SU-DHL-6 (cell line): ENCODE measurements around the gene IZUMO4.

Source experiments
- H2AFZ ChIP-seq: fragments of 200-600 bp; sonication (generic); 2 replicates; pipeline ENCODE4 v1.6.1; 2014; ENCODE audit warnings: low read depth, mild to moderate bottlenecking, moderate library complexity, mixed read lengths, antibody characterized with exemption, low read length; ENCODE audit not compliant: severe bottlenecking
- H3F3A ChIP-seq: fragments of 200-600 bp; shearing (Covaris generic); 2 replicates; pipeline ENCODE4 v1.6.0; 2016; ENCODE audit warnings: antibody characterized with exemption, mild to moderate bottlenecking; ENCODE audit not compliant: insufficient read depth
- H3K27ac ChIP-seq: fragments of 200-600 bp; sonication (generic); 2 replicates; pipeline ENCODE4 v1.5.1; 2016; ENCODE audit warnings: low read depth, mild to moderate bottlenecking, low read length, moderate library complexity, mixed read lengths
- H3K27me3 ChIP-seq: fragments of 200-600 bp; sonication (generic), shearing (Covaris generic); 2 replicates; pipeline ENCODE4 v1.6.0; 2014; ENCODE audit warnings: mild to moderate bottlenecking, low read length
- H3K36me3 ChIP-seq: fragments of 200-600 bp; sonication (generic); 2 replicates; pipeline ENCODE4 v1.6.1; 2014; ENCODE audit warnings: mild to moderate bottlenecking, low read length, mixed read lengths
- H3K4me2 ChIP-seq: fragments of 300-600, 200-600 bp; shearing (Covaris generic), sonication (generic); 2 replicates; pipeline ENCODE4 v1.6.0; 2014; ENCODE audit warnings: low read length, low read depth, mild to moderate bottlenecking; ENCODE audit not compliant: poor library complexity, severe bottlenecking
- H3K4me3 ChIP-seq: fragments of 200-600 bp; sonication (generic); 2 replicates; pipeline ENCODE4 v1.5.1; 2014; ENCODE audit warnings: antibody characterized with exemption, low read length, mild to moderate bottlenecking, mixed read lengths; ENCODE audit not compliant: insufficient read depth, poor library complexity, severe bottlenecking
- H3K79me2 ChIP-seq: fragments of 200-600 bp; sonication (generic); 2 replicates; pipeline ENCODE4 v1.6.1; 2014; ENCODE audit warnings: mild to moderate bottlenecking, low read length, moderate library complexity; ENCODE audit not compliant: insufficient read depth
- H3K9ac ChIP-seq: fragments of 200-600 bp; sonication (generic); 2 replicates; pipeline ENCODE4 v1.7.0; 2014; ENCODE audit warnings: mild to moderate bottlenecking, low read length
- H3K9me2 ChIP-seq: fragments of 200-600 bp; sonication (generic); replicated peaks from 2 replicates; pipeline ENCODE4 v1.6.1; 2014; ENCODE audit warnings: low read length; ENCODE audit not compliant: insufficient read depth
- H3K9me3 ChIP-seq: fragments of 200-600 bp; sonication (generic); 2 replicates; pipeline ENCODE4 v1.6.1; 2014; ENCODE audit warnings: low read length, mixed read lengths; ENCODE audit not compliant: insufficient read depth
- H4K20me1 ChIP-seq: fragments of 200-600 bp; sonication (generic); 2 replicates; pipeline ENCODE4 v1.6.1; 2014; ENCODE audit warnings: low read depth, mild to moderate bottlenecking, antibody characterized with exemption, low read length, moderate library complexity, mixed read lengths
- EZH2phosphoT487 ChIP-seq: fragments of 200-600 bp; sonication (generic), shearing (Covaris generic); conservative IDR thresholded peaks from 2 replicates; pipeline ENCODE4 v1.6.1; 2018; ENCODE audit warnings: mild to moderate bottlenecking, antibody characterized with exemption, low read length, moderate library complexity, mixed read lengths
- TF ChIP-seq, protein P1 (sequence below): fragments of 200-600 bp; sonication (generic); IDR thresholded peaks from one replicate; pipeline ENCODE4 v1.5.1; 2017; ENCODE audit warnings: antibody characterized with exemption, mild to moderate bottlenecking, low read length, moderate library complexity; ENCODE audit not compliant: insufficient read depth, poor library complexity, severe bottlenecking

IZUMO4 gene

DNA sequence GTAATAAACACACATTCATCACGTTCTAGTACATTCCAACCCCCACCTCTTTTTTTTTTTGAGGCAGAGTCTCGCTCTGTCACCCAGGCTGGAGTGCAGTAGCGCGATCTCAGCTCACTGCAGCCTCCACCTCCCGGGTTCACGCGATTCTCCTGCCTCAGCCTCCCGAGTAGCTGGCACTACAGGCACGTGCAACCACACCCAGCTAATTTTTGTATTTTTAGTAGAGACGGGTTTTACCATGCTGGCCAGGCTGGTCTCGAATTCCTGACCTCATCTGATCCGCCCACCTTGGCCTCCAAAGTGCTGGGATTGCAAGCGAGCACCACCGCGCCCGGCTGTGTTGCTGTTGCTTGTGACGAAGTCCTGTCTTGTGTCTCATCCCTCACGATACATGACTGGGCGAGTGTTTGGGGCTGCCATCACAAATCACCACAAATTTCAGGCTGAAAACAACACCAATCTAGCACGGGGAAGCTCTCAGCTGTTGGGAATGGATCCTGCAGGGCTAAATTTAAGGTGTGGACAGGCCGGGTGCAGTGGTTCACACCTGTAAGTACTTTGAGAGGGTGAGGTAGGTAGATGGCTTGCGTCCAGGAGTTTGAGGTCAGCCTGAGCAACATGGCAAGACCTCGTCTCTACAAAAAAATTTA, 16.3 kb upstream of the IZUMO4 start:
- no peaks in the 10 kb centered on the region for H4K20me1 ChIP-seq
- H3K36me3 ChIP-seq: 0 out of 2 replicates have a peak, but pooled peaks cover 5% of the 10 kb centered on the region
- peaks cover 81% of the 10 kb centered on the region for H3K79me2 ChIP-seq

DNA sequence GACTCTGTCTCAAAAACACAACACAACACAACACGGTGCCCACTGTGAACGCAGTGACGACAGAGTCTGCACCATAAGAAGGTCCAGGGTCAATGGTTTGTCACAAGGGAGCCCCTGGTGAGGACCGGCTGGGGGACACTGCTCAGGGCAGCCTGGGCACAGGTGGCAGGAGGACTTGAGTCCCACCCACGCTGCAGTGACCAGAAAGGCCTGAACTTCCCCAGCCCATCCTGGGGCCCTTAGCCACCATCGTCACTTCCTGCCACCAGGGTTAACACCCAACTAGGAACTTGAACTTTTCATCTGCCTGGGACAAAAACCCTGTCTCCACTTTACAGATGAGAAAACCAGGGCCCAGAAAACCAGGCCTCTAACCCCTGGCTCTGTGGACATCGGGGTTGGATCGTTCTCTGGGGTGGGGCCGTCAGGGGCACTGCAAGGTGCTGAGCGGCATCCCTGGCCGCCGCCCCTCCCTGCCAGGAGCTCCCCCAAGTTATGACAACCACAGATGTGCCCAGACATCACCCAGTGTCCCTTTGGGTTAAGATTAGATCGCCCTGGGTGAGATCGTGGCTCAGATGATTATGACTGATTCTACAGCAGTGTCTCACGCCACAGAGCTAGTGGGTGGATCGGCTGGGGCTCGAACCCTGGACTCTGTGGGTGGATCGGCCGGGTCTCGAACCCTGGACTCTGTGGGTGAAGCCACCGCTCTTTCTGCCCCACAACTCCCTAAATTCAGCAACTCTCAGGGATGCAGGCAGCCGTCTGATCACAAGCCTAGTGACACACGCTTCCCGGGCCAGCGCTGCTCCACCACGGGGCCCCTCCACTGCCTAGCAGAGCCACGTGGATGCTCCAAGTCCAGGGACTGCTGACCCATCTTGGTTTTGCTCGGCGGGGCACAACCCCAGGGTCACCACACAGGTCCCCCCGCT, 14.6 kb upstream of the IZUMO4 start:
- peak overlapping the region; percentile 69 for H3K4me3 ChIP-seq
- H3K9me2 ChIP-seq: no peaks in the 10 kb centered on the region
- H4K20me1 ChIP-seq: no peaks in the 10 kb centered on the region
- H3K79me2 ChIP-seq: peaks cover 74% of the 10 kb centered on the region
- H3K27ac ChIP-seq: peak overlapping the region; percentile 98
- H3F3A ChIP-seq: peaks cover 30% of the 10 kb centered on the region
- no peaks in the 10 kb centered on the region for H3K9me3 ChIP-seq
- H3K36me3 ChIP-seq: 0 out of 2 replicates have a peak, but pooled peaks cover 3% of the 10 kb centered on the region
- H3K9ac ChIP-seq: peak overlapping the region; percentile 87
- no peak for TF ChIP-seq EZH2phosphoT487
- TF ChIP-seq, protein P1, sequence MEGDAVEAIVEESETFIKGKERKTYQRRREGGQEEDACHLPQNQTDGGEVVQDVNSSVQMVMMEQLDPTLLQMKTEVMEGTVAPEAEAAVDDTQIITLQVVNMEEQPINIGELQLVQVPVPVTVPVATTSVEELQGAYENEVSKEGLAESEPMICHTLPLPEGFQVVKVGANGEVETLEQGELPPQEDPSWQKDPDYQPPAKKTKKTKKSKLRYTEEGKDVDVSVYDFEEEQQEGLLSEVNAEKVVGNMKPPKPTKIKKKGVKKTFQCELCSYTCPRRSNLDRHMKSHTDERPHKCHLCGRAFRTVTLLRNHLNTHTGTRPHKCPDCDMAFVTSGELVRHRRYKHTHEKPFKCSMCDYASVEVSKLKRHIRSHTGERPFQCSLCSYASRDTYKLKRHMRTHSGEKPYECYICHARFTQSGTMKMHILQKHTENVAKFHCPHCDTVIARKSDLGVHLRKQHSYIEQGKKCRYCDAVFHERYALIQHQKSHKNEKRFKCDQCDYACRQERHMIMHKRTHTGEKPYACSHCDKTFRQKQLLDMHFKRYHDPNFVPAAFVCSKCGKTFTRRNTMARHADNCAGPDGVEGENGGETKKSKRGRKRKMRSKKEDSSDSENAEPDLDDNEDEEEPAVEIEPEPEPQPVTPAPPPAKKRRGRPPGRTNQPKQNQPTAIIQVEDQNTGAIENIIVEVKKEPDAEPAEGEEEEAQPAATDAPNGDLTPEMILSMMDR: no peak
- H2AFZ ChIP-seq: no peak overlapping the region
- H3K4me2 ChIP-seq: peak overlapping the region; percentile 84
- H3K27me3 ChIP-seq: no peaks in the 10 kb centered on the region

More for the DNA sequence above, 16.3 kb upstream of the IZUMO4 start:
- Histone ChIP-seq H3K4me3 (no peak overlapping the region), H3F3A (peaks cover 19% of the 10 kb centered on the region), H3K27ac (no peak overlapping the region; the same call in 1 of the 2 replicates), H2AFZ (no peak overlapping the region), H3K27me3 (no peaks in the 10 kb centered on the region), H3K9me3 (no peaks in the 10 kb centered on the region), H3K9ac (no peak overlapping the region), H3K9me2 (no peaks in the 10 kb centered on the region), H3K4me2 (peak overlapping the region; percentile 0)
- TF ChIP-seq, protein P1: no peak
- TF ChIP-seq EZH2phosphoT487: no peak

DNA sequence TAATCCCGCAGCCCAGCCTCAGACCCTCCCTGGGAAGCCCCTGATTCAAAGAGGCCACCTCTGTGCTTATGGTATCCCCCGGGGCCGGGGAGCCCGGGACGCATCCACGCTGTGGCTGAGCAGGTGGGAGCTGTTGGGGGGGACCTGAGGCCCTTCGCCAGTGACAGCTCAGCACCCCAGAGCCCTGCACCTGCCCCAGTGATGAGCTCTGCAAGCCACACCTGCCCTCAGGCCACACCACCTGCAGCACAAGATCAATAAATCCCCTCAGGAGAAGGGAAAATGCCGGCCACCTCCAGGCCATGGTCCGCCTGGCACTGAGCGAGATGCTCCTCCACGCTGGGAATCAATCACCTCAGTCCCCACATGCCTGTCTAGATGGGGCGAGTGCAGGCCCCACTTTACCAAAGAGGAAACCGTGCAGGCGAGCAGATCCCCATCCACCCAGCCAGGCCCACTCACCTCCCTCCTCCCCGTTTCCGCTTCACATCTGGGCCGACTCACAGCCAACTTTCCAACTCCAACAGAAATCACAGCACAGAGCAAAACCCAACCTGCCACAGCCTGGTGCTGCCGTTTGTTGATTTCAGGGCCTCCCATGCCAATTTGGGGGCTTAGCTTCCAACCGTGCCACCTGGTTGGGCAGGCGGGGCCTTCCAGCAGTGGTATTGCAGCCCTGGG, 13.4 kb upstream of the IZUMO4 start:
- Histone ChIP-seq H3K4me3 (peak overlapping the region; percentile 69), H3K9me2 (no peaks in the 10 kb centered on the region), H3K79me2 (peaks cover 69% of the 10 kb centered on the region), H4K20me1 (no peaks in the 10 kb centered on the region), H3K27me3 (no peaks in the 10 kb centered on the region), H2AFZ (no peak overlapping the region), H3F3A (peaks cover 42% of the 10 kb centered on the region), H3K9me3 (no peaks in the 10 kb centered on the region), H3K4me2 (peak overlapping the region; percentile 84), H3K9ac (peak overlapping the region; percentile 87), H3K27ac (peak overlapping the region; percentile 98), H3K36me3 (0 out of 2 replicates have a peak, but pooled peaks cover 3% of the 10 kb centered on the region)
- TF ChIP-seq EZH2phosphoT487: no peak
- TF ChIP-seq, protein P1: no peak
